Measurements from ENCODE around the gene TPPP.

TPPP gene

GRCh38 chr5:627840-628239, 65.3 kb downstream of the TPPP start:
- TF ChIP-seq, protein P1, sequence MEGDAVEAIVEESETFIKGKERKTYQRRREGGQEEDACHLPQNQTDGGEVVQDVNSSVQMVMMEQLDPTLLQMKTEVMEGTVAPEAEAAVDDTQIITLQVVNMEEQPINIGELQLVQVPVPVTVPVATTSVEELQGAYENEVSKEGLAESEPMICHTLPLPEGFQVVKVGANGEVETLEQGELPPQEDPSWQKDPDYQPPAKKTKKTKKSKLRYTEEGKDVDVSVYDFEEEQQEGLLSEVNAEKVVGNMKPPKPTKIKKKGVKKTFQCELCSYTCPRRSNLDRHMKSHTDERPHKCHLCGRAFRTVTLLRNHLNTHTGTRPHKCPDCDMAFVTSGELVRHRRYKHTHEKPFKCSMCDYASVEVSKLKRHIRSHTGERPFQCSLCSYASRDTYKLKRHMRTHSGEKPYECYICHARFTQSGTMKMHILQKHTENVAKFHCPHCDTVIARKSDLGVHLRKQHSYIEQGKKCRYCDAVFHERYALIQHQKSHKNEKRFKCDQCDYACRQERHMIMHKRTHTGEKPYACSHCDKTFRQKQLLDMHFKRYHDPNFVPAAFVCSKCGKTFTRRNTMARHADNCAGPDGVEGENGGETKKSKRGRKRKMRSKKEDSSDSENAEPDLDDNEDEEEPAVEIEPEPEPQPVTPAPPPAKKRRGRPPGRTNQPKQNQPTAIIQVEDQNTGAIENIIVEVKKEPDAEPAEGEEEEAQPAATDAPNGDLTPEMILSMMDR (IDR thresholded peaks at IDR 0.05; ENCODE audit: extremely low read depth, insufficient read depth, missing control alignments) = no peak
- in situ Hi-C loops (cut with MboI; ENCODE audit: low pct_unique_long_range_greater_than_20kb, low sequenced_read_pairs, unreplicated experiment) = no loop called here
- DNase-seq (ENCODE audit: low spot score) = no peak

- TF ChIP-seq, protein P1 (IDR thresholded peaks at IDR 0.05; ENCODE audit: extremely low read depth, insufficient read depth, missing control alignments) = no peak
- DNase-seq (ENCODE audit: low spot score) = no peak
- in situ Hi-C loops (cut with MboI; ENCODE audit: low pct_unique_long_range_greater_than_20kb, low sequenced_read_pairs, unreplicated experiment) = no loop called here
These were observed 66.3 kb downstream of the TPPP start for GRCh38 chr5:626850-627249.

DNA sequence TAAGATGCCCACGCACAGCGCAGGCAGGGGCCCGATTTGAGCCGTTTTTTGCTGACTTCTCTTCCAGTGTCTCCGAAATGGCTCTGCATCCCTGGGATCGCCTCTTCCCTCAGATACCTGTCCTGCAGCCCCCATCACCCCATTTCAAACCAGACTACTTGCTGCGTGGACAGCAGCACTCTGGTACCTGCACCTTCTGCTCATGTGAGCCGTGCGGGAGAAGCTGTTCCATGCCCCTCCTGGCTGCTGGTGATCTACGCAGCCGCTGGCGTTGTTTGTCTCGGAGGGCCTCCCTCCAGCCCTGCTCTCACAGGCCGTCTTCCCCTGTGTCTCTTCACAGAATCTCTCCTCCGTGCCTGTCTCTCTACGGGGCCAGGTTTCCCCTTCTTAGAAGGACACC, 67.6 kb downstream of the TPPP start:
- DNase-seq (ENCODE audit: low spot score) = no peak
- TF ChIP-seq, protein P1 (IDR thresholded peaks at IDR 0.05; ENCODE audit: extremely low read depth, insufficient read depth, missing control alignments) = no peak
- in situ Hi-C loops (cut with MboI; ENCODE audit: low pct_unique_long_range_greater_than_20kb, low sequenced_read_pairs, unreplicated experiment) = no loop called here

GRCh38 chr5:624951-625230, 68.3 kb downstream of the TPPP start:
- in situ Hi-C loops (cut with MboI; ENCODE audit: low pct_unique_long_range_greater_than_20kb, low sequenced_read_pairs, unreplicated experiment) = no loop called here
- no peak for DNase-seq (ENCODE audit: low spot score)
- TF ChIP-seq, protein P1 (IDR thresholded peaks at IDR 0.05; ENCODE audit: extremely low read depth, insufficient read depth, missing control alignments) = no peak

- in situ Hi-C loops (cut with MboI; ENCODE audit: low pct_unique_long_range_greater_than_20kb, low sequenced_read_pairs, unreplicated experiment) = no loop called here
- TF ChIP-seq, protein P1 (IDR thresholded peaks at IDR 0.05; ENCODE audit: extremely low read depth, insufficient read depth, missing control alignments) = no peak
- no peak for DNase-seq (ENCODE audit: low spot score)
These were observed 68.8 kb downstream of the TPPP start for GRCh38 chr5:624118-624950.

GRCh38 chr5:623531-623930, 69.6 kb downstream of the TPPP start:
- TF ChIP-seq, protein P1 (IDR thresholded peaks at IDR 0.05; ENCODE audit: extremely low read depth, insufficient read depth, missing control alignments) = no peak
- no peak for DNase-seq (ENCODE audit: low spot score)
- in situ Hi-C loops (cut with MboI; ENCODE audit: low pct_unique_long_range_greater_than_20kb, low sequenced_read_pairs, unreplicated experiment) = no loop called here

Data from GM13977 (cell line).